Stimulated activated CD8-positive, alpha-beta memory T cell treated with anti-CD3 and anti-CD28 coated beads, Interleukin-4, amount 100 ng/mL, for 1 hour (primary cell): Measurements from ENCODE around the gene FOXP1.

Experiments
- DNase-seq, 2 donors: peaks; one replicate each; pipeline ENCODE4 v3.0.0-alpha.2; 2020; ENCODE audit warnings: low read depth in 2 of 2, low spot score in 1 of 2

FOXP1 gene

DNA sequence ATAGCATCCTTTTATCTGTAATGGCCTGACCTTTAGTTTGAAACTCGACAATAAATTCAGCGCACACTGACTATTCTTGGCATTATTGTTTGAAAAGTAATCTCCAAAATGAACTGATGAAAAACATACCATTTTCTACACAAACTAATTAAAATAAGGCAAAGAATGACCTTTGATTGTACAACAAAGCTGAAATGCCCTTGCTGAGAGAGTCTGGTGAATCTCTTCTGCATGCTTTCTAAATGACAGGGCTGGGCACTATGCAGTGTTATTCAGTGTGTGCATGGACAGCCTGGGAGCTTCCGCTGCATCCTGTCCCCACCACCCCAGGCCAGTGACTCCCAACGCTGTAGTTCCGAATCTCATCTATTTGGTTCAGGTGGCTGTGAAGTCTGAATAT, 530.8 kb downstream of the FOXP1 start:
- DNase-seq = no peak

DNA sequence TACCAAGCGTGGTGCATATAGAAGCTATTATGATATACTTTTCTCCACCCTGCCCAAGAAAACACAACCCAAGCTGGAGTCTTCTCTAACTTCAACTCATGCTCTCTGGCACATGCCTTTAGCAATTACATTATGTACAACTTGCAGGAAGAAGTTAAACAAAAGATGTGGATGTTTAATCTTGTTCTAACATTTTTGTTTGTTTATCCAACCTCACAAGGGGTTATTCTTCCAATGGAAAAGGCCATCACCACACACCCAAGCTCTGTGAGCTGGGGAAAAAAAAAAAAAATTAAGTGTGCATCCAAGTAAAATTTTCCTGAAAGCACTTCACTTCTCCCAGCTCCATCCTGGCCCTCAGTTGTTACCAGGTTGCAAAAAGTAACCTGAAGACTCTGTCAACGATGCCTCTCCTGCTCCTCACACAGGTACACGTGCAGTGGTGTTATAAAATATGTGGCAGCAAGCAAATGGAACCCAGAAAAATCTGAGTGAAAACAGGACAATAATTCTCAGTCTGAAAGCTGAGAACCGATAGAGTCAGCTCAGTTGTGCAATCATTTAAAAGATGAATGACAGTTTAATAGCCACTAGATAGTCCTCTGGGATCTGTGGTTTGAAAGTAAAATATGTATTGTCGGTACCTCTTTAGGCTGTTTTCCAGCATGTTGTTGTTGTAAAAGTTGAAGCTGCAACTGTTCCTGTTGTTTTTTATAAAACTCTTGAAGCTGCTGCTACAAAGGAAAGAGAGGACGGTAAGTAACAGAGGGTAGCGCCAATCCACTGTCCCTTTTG, 531.4 kb downstream of the FOXP1 start:
- no peak for DNase-seq

DNA sequence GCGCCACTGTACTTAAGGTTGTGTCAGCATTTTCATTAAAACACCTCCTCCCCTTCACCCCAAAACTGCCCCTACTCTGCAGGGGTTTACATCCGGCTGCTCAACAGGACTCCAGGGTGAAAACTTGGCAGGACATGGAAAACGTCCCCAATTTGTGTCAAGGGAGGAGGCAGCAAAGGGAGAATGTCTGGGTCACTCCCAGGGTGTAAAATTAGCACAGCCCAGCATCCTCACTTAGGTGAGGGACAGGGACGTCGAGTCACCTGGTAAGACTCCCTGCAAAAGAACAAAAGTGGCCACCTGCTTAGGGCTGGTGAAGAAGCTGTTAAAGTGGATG, 532.3 kb downstream of the FOXP1 start:
- no peak for DNase-seq

DNA sequence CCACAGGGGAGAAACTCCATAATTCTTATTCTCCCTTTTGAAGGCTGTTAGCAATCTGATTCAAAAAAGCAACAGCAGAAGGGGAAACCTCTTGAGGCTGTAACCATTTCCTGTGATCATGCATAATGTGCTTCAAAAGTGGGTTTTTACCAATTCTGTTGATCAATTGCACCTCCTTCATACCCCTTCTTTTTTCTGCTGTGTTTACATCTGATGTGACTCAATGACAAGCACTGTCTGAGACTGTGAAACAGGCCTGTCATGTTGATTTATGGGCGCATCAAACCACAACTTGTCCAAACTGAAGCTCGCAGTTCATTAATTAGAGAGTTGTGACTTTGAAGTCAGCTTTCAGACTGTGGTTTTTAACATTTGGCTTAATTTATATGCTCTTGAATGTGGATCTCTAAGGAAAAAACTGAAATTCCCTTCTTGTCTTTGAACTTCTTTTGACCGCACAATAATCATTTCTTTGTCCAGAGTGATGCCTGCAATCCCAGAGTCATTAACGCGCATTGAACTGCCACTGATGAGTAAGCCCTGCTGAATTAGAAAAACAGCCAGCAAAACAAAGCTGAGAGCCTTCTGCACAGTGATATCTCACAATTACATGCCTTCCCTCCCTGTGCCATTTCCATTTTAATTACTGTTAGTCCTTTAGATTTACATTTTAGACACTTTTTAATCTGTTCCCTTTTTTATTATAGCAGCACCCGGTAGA, 532.8 kb downstream of the FOXP1 start:
- DNase-seq = no peak

DNA sequence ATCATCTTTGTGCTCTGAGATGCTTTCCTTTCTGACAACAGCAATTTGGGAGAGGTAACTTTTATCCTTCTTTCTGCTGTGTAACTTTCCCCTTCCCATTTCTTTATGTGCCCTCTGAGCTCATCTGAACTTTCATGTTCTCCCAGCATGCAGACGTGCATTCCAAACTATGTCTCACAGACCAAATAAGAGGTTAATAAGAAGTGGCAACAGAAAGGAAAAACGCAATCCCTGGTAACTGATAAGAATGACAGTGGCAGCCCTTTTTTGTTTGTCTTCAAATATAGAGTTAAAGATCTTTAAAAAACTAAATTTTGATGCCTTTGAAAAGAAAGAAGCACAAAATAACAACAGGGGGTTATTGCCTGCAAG, 533.4 kb downstream of the FOXP1 start:
- DNase-seq = no peak

- no peak for DNase-seq
These were observed 534.6 kb downstream of the FOXP1 start for GRCh38 chr3:71048948-71049347.

GRCh38 chr3:71047616-71048531, 535.7 kb downstream of the FOXP1 start:
- no peak for DNase-seq

- no peak for DNase-seq
These were observed 536.7 kb downstream of the FOXP1 start for GRCh38 chr3:71046791-71047190.

- no peak for DNase-seq
These were observed 537.6 kb downstream of the FOXP1 start for GRCh38 chr3:71045917-71046282.

DNA sequence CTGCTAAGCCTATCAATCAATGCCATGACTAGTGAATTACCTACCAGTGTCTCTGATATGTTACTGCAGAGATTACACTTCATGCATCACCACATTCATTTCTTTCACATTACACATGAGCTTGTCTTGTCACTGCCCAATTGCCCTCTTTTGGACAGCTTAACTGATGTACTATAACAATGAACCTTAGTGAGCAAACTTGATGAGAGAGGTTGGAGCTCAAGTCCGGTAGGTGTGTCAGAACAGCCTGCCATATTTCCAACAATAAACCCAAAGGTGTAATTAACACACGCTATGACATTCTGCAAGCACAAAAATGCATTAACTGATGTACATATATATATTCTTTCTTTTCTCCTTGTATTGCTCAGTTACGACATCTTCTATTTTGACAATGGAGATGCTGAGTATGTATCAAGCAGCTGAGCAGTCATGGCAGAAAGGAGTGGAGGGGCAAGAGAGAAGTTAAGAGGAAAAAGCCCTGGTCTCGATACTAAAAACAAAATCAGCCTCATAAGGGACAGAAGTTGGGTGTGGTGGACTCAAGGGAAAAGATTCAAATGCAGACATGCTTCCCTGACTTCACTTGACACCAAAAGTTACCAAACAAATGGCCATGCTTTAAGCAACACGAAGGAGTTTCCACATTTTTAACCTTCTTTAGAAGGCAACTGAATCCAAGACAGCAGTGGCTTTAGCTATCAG, 538.2 kb downstream of the FOXP1 start:
- DNase-seq = no peak

DNA sequence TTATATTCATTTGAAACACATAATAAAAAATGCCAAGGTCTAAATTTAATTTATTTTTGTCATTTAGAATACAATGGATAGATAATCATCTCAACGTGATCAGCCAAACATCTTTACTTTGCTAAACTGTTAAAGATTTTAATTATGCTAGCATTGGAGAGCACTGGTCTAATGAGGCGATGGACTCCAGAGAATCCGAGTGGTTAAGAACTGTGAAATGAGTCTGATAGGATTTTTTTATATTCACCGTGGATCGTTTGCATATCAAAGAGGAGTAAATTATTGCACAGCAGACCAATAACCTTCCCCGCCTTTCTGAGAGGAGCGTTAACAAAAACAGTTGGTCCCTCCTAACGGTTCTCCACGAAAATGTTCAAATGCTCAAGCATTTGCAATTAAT, 540.8 kb downstream of the FOXP1 start:
- no peak for DNase-seq

GRCh38 chr3:71041371-71041770, 542.2 kb downstream of the FOXP1 start:
- DNase-seq = no peak

- DNase-seq = no peak
These were observed 544.2 kb downstream of the FOXP1 start for GRCh38 chr3:71039332-71039731.

DNA sequence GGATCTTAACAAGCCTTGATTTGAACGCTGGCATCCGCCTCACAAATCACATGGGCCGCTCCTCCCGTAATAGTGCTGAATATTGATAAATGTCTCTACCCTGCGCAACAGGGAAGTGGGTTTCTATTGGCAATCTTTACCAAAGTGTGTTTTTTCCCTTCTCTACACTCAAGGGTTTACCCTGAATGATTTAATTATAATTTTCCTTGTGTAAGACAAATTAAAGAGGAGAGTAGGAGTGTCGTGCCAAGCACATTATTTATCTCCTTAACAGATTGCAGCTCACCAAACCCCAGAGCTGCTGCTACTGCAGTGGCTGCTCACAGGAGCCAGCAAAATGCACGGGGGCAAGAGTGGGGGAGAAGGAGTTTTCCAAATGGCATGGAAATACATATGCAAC, 545.8 kb downstream of the FOXP1 start:
- DNase-seq = no peak

GRCh38 chr3:71035886-71036285, 547.6 kb downstream of the FOXP1 start:
- DNase-seq = no peak

DNA sequence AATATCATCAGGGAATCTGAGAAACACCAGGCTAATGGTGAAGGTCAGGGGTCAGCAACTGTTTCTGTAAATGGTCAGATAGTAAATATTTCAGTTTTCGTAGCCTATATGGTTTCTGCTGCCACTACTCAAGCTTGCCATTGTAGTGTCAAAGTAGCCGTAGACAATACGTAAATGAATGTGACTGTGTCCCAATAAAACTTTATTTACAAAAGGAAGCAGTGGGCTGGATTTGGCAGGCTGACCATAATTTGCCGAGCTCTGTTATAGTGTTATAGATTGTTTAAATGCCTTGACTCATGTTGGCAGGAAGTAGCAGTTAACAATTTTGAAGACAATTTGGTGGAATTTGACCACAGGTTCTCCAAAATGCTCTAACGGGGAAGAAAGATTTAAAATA, 548.2 kb downstream of the FOXP1 start:
- DNase-seq = no peak

- no peak for DNase-seq
These were observed 549.8 kb downstream of the FOXP1 start for GRCh38 chr3:71033681-71034220.

GRCh38 chr3:71031914-71032521, 551.5 kb downstream of the FOXP1 start:
- DNase-seq = no peak

DNA sequence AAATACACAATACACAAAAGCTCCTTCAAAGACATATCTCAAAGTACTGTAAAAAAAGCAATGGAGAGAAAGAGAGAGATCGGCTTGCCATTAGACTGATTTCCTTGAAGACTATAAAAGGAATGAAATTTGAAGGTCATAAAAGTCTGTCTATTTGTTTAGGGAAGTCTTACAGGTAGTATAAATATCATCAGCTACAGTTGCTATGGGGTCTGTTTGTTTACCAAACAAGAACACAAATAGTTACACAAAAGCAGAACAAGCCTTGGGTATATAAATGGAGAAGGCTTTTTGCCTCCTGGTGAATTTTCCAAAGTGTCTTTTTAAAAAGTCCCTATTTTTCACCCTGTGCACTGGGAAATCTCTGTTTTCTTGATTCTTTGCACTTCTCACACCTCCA, 552.3 kb downstream of the FOXP1 start:
- DNase-seq = no peak

DNA sequence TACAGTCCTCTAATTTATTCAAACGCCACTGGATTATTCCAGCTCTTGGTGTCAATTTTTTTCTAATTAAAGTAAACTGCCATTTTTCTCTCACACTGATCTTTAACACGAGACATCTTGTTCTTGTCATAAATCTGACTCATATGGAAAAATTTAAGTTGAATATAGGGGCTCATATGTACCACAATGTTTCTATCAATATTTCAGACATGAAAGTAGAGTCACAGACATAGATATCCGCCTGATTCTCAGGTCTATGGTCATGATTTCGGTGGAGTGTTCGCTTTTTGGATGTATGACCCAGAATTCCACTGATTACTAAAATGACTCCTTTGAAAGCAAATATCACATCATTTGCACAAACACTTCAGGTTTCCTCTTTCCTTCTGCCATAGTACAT, 552.8 kb downstream of the FOXP1 start:
- DNase-seq = no peak

DNA sequence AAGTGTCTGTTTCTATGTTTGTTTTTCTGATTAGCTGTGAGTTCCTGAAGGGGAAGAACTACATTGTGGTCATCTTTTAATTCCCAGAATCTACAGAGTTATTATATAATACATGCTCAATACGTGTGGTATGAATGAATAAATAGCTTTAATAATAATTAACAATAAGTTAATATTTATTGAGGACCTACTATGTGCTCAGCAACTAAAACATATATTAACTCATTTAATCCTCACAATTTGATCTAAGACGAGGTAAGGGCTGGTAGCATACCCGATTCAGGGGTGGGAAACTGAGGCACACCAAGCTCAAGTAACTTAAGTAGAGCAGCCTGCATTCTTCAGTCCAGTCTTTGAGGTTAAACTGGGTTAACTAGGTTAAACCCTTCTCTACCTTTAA, 553.8 kb downstream of the FOXP1 start:
- no peak for DNase-seq
